PC-3 (cell line): ENCODE results near the gene ARL2BP. TPM values are rescaled to one million over a fixed set of nuclear protein-coding genes. Genes with fewer than 3 reads are reported as not detected.

Source experiments
- ATAC-seq: fragments of 200-7000 bp; cut with Tn5 transposase; 2 replicates; pipeline ENCODE4 v1.9.1; 2020; ENCODE audit warnings: mild to moderate bottlenecking, moderate library complexity
- BruUV-seq: library from RNA; stranded (reverse); fragments of 400-500 nt; replicated peaks from 2 replicates; lab custom pipeline; 2021; lab: Mats Ljungman, UMichigan
- CTCF ChIA-PET: fragments of 300-600 bp; sonication (Branson Sonifier 250); formaldehyde crosslinking; loops from one replicate; lab custom pipeline; 2022; ENCODE audit warnings: antibody characterized with exemption; lab: Charles Lee
- POLR2A ChIA-PET: fragments of 300-600 bp; sonication (Branson Sonifier 250); formaldehyde crosslinking; loops from one replicate; lab custom pipeline; 2022; ENCODE audit warnings: antibody characterized with exemption; ENCODE audit not compliant: unreplicated experiment; lab: Charles Lee
- DNase-seq: peaks from one replicate; pipeline ENCODE4 v3.0.0-alpha.2; 2015
- H2AFZ ChIP-seq: fragments of 300-600 bp; sonication (generic); 2 replicates; pipeline ENCODE4 v1.6.0; 2016; ENCODE audit warnings: antibody characterized with exemption, low read length
- H3F3A ChIP-seq: fragments of 300-600 bp; sonication (generic); one replicate; pipeline ENCODE4 v1.6.0; 2017; ENCODE audit warnings: antibody characterized with exemption, low read length, control low read depth, mild to moderate bottlenecking; ENCODE audit not compliant: unreplicated experiment
- H3K27ac ChIP-seq: fragments of 300-600 bp; sonication (generic); 2 replicates; pipeline ENCODE4 v1.5.1; 2016; ENCODE audit warnings: mild to moderate bottlenecking, low read length
- H3K27me3 ChIP-seq: fragments of 300-600 bp; sonication (generic); 2 replicates; pipeline ENCODE4 v1.6.1; 2016; ENCODE audit warnings: low read length, mixed read lengths
- H3K36me3 ChIP-seq: fragments of 300-600 bp; sonication (generic); 2 replicates; pipeline ENCODE4 v1.6.1; 2016; ENCODE audit warnings: low read depth, mixed run types, low read length, mixed read lengths
- H3K4me1 ChIP-seq: fragments of 300-600 bp; sonication (generic); 2 replicates; pipeline ENCODE4 v1.5.1; 2016; ENCODE audit warnings: low read length; ENCODE audit not compliant: insufficient read depth
- H3K4me2 ChIP-seq: fragments of 300-600 bp; sonication (generic); 2 replicates; pipeline ENCODE4 v1.6.0; 2016; ENCODE audit warnings: low read length
- H3K4me3 ChIP-seq: fragments of 300-600 bp; sonication (generic); 2 replicates; pipeline ENCODE4 v1.5.1; 2016; ENCODE audit warnings: mild to moderate bottlenecking, low read length, mixed read lengths
- H3K79me2 ChIP-seq: fragments of 300-600 bp; sonication (generic); 2 replicates; pipeline ENCODE4 v1.6.1; 2017; ENCODE audit warnings: low read length, mixed read lengths
- H3K9ac ChIP-seq: fragments of 300-600 bp; sonication (generic); 2 replicates; pipeline ENCODE4 v1.6.0; 2016; ENCODE audit warnings: mild to moderate bottlenecking, low read length
- H3K9me2 ChIP-seq: fragments of 300-600 bp; sonication (generic); replicated peaks from 2 replicates; pipeline ENCODE4 v1.6.1; 2016; ENCODE audit warnings: mixed run types, low read length, mixed read lengths
- H3K9me3 ChIP-seq: fragments of 300-600 bp; sonication (generic); 2 replicates; pipeline ENCODE4 v1.6.1; 2016; ENCODE audit warnings: low read length, mixed read lengths
- H4K20me1 ChIP-seq: fragments of 300-600 bp; sonication (generic); 2 replicates; pipeline ENCODE4 v1.6.1; 2016; ENCODE audit warnings: low read length, mixed read lengths
- CTCF ChIP-seq: fragments of 300-600 bp; sonication (generic); conservative IDR thresholded peaks from 2 replicates; pipeline ENCODE4 v1.5.1; 2017; ENCODE audit warnings: antibody characterized with exemption, low read depth, mild to moderate bottlenecking, low read length
- EZH2 ChIP-seq: fragments of 300-600 bp; sonication (generic); IDR thresholded peaks from one replicate; pipeline ENCODE4 v1.6.1; 2017; ENCODE audit warnings: antibody characterized with exemption, mild to moderate bottlenecking, low read length; ENCODE audit not compliant: unreplicated experiment
- EZH2phosphoT487 ChIP-seq: fragments of 300-600 bp; sonication (generic); IDR thresholded peaks from 2 replicates; pipeline ENCODE4 v1.6.1; 2018; ENCODE audit warnings: mild to moderate bottlenecking, antibody characterized with exemption, low read length, borderline replicate concordance
- intact Hi-C: fragments of 100-400 bp; cut with micrococcal nuclease; formaldehyde crosslinking; loops from 2 replicates; pipeline ENCODE4 v1.9.0; 2023
- total RNA-seq: library from RNA; depleted of rRNA; stranded (reverse); fragments of >200 nt; gene quantifications from 2 replicates; pipeline ENCODE4 v1.2.3, GENCODE V29; 2014

Gene ARL2BP
- total RNA-seq, 1 experiment from 2014 or later = 38.4 TPM

GRCh38 chr16:57271063-57271345 is 25.9 kb downstream of the ARL2BP start:
- Histone ChIP-seq H3K79me2 (no peaks in the 10 kb centered on the region), H3K36me3 (no peaks in the 10 kb centered on the region), H3K27ac (no peak overlapping the region), H2AFZ (no peak overlapping the region), H3K9me3 (no peaks in the 10 kb centered on the region), H4K20me1 (no peaks in the 10 kb centered on the region), H3F3A (no peaks in the 10 kb centered on the region), H3K4me2 (no peak overlapping the region), H3K27me3 (no peaks in the 10 kb centered on the region), H3K9me2 (no peaks in the 10 kb centered on the region), H3K4me3 (no peak overlapping the region), H3K9ac (no peak overlapping the region), H3K4me1 (peaks cover 6% of the 10 kb centered on the region; the same call in 1 of the 2 replicates)
- ChIA-PET CTCF (no interaction called here), POLR2A (no interaction called here)
- ATAC-seq (no peak), DNase-seq (no peak)
- intact Hi-C loops = no loop called here
- TF ChIP-seq CTCF = no peak
- BruUV-seq = no TSS peak

GRCh38 chr16:57271867-57272495 is 26.9 kb downstream of the ARL2BP start:
- POLR2A ChIA-PET = no interaction called here
- no peaks in the 10 kb centered on the region for H3K79me2 ChIP-seq

GRCh38 chr16:57273359-57273758 is 28.3 kb downstream of the ARL2BP start:
- no peaks in the 10 kb centered on the region for H3K9me3 ChIP-seq
- no TSS peak for BruUV-seq
- H3K9me2 ChIP-seq = no peaks in the 10 kb centered on the region
- TF ChIP-seq CTCF (no peak), EZH2 (no peak), EZH2phosphoT487 (no peak)
- no peak overlapping the region for H3K9ac ChIP-seq
- H3K4me2 ChIP-seq = no peak overlapping the region
- ChIA-PET POLR2A (no interaction called here), CTCF (no interaction called here)
- H3K36me3 ChIP-seq = no peaks in the 10 kb centered on the region
- H3K4me3 ChIP-seq = no peak overlapping the region
- H3K4me1 ChIP-seq = peaks cover 20% of the 10 kb centered on the region
- DNase-seq (no peak), ATAC-seq (no peak)
- no peak overlapping the region for H3K27ac ChIP-seq
- H2AFZ ChIP-seq = no peak overlapping the region
- no peaks in the 10 kb centered on the region for H4K20me1 ChIP-seq
- H3K79me2 ChIP-seq = no peaks in the 10 kb centered on the region
- H3F3A ChIP-seq = peaks cover 3% of the 10 kb centered on the region
- H3K27me3 ChIP-seq = no peaks in the 10 kb centered on the region
- intact Hi-C loops = no loop called here

More at GRCh38 chr16:57271867-57272495, 26.9 kb downstream of the ARL2BP start:
- H3K9me3 ChIP-seq = no peaks in the 10 kb centered on the region
- DNase-seq (no peak), ATAC-seq (no peak)
- no peak overlapping the region for H3K4me2 ChIP-seq
- H3K36me3 ChIP-seq = no peaks in the 10 kb centered on the region
- peaks cover 7% of the 10 kb centered on the region for H3K4me1 ChIP-seq
- intact Hi-C loops = no loop called here
- TF ChIP-seq EZH2phosphoT487 = no peak
- H3K27ac ChIP-seq = no peak overlapping the region
- H4K20me1 ChIP-seq = no peaks in the 10 kb centered on the region
- H3F3A ChIP-seq = peaks cover 3% of the 10 kb centered on the region
- CTCF ChIA-PET = no interaction called here
- H3K27me3 ChIP-seq = no peaks in the 10 kb centered on the region
- no peaks in the 10 kb centered on the region for H3K9me2 ChIP-seq
- H2AFZ ChIP-seq = no peak overlapping the region
- H3K4me3 ChIP-seq = no peak overlapping the region
- BruUV-seq = no TSS peak
- no peak overlapping the region for H3K9ac ChIP-seq
